Liver (tissue), 9 donors: Measurements from ENCODE around the gene MICU1. TPM values are rescaled to one million over a fixed set of nuclear protein-coding genes. Genes with fewer than 3 reads are reported as not detected.
"Not testable (repeated sequence)": the region's sequence is repeated elsewhere in the genome, so short reads cannot be mapped to it uniquely, and the experiment has no call there.

Experiments used
- DNase-seq: peaks from one replicate; pipeline ENCODE4 v3.0.0-alpha.2; 2017; ENCODE audit warnings: low spot score
- H3K27ac ChIP-seq, 2 donors: one replicate each; pipeline ENCODE4 v1.7.0; 2013; ENCODE audit warnings: inconsistent platforms in 2 of 2, low read length in 2 of 2, control low read depth in 1 of 2, low read depth in 1 of 2, mild to moderate bottlenecking in 1 of 2
- H3K27me3 ChIP-seq, 4 donors: one replicate each; pipeline versions ENCODE4 v1.6.1 to v1.7.0; 2013; ENCODE audit warnings: low read length in 3 of 4, inconsistent platforms in 1 of 4, mild to moderate bottlenecking in 1 of 4, moderate library complexity in 1 of 4; ENCODE audit not compliant: control insufficient read depth in 4 of 4, insufficient read depth in 4 of 4
- H3K36me3 ChIP-seq, 4 donors: one replicate each; pipeline versions ENCODE4 v1.6.1 to v1.7.0; 2013; ENCODE audit warnings: low read length in 3 of 4, mild to moderate bottlenecking in 3 of 4, low read depth in 1 of 4, moderate library complexity in 1 of 4; ENCODE audit not compliant: control insufficient read depth in 4 of 4, insufficient read depth in 3 of 4
- H3K4me1 ChIP-seq, 4 donors: one replicate each; pipeline versions ENCODE4 v1.6.1 to v1.7.0; 2013; ENCODE audit warnings: low read length in 3 of 4, mild to moderate bottlenecking in 3 of 4, moderate library complexity in 1 of 4; ENCODE audit not compliant: control insufficient read depth in 4 of 4, insufficient read depth in 4 of 4
- H3K4me3 ChIP-seq, 3 donors: one replicate each; pipeline versions ENCODE4 v1.6.1 to v1.7.0; 2013; ENCODE audit warnings: low read length in 3 of 3, control low read depth in 1 of 3, low read depth in 1 of 3, mild to moderate bottlenecking in 1 of 3
- H3K9ac ChIP-seq, 2 donors: one replicate each; pipeline ENCODE4 v1.7.0; 2013; ENCODE audit warnings: low read length in 2 of 2, mild to moderate bottlenecking in 2 of 2, moderate library complexity in 2 of 2, control low read depth in 1 of 2, low read depth in 1 of 2
- H3K9me3 ChIP-seq, 4 donors: one replicate each; pipeline versions ENCODE4 v1.6.1 to v1.7.0; 2013; ENCODE audit warnings: low read length in 3 of 4; ENCODE audit not compliant: control insufficient read depth in 4 of 4
- CTCF ChIP-seq: fragments of 150-350 bp; IDR thresholded peaks from 2 replicates; pipeline ENCODE4 v1.5.1; 2017; ENCODE audit warnings: improper control_type of control experiment, low read depth, low read length; ENCODE audit not compliant: missing input control
- EGR1 ChIP-seq, 2 donors: IDR thresholded peaks; 2 replicates each; pipeline ENCODE4 v1.6.1; 2016 to 2018; ENCODE audit warnings: antibody characterized with exemption in 2 of 2, low read depth in 2 of 2
- FOXA1 ChIP-seq: IDR thresholded peaks from 2 replicates; pipeline ENCODE4 v1.6.1; 2016; ENCODE audit warnings: antibody characterized with exemption
- FOXA2 ChIP-seq: IDR thresholded peaks from 2 replicates; pipeline ENCODE4 v1.6.1; 2016; ENCODE audit warnings: antibody characterized with exemption
- HNF4A ChIP-seq, 2 donors: conservative IDR thresholded peaks; 2 replicates each; pipeline ENCODE4 v1.6.1; 2016; ENCODE audit warnings: antibody characterized with exemption in 2 of 2, mild to moderate bottlenecking in 2 of 2
- NR2F2 ChIP-seq: IDR thresholded peaks from 2 replicates; pipeline ENCODE4 v1.6.1; 2016; ENCODE audit warnings: antibody characterized with exemption
- RAD21 ChIP-seq, 2 donors: IDR thresholded peaks; 2 replicates each; pipeline ENCODE4 v1.6.1; 2016; ENCODE audit warnings: antibody characterized with exemption in 2 of 2, mild to moderate bottlenecking in 2 of 2
- RXRA ChIP-seq, 2 donors: IDR thresholded peaks; 2 replicates each; pipeline ENCODE4 v1.6.1; 2017 to 2018; ENCODE audit warnings: antibody characterized with exemption in 2 of 2, mild to moderate bottlenecking in 1 of 2
- SP1 ChIP-seq: IDR thresholded peaks from 2 replicates; pipeline ENCODE4 v1.6.1; 2018; ENCODE audit warnings: antibody characterized with exemption, mild to moderate bottlenecking
- TAF1 ChIP-seq: conservative IDR thresholded peaks from 2 replicates; pipeline ENCODE4 v1.6.1; 2016; ENCODE audit warnings: antibody characterized with exemption, mild to moderate bottlenecking
- WGBS: extraction: QIAGEN DNeasy Blood & Tissue Kit; methylation state at CpG from one replicate; pipeline ENCODE4 v1.1.7; 2013; 5-methylcytosine and 5-hydroxymethylcytosine counted together
- polyA plus RNA-seq, 2 donors: library from polyadenylated mRNA; stranded (reverse) in 1 of 2; unstranded in 1 of 2; fragments of 200-250 nt in 1 of 2; fragments of >200 nt in 1 of 2; fragmentation: Nextera tagmentation in 1 of 2; extraction: Ambion mirVana in 1 of 2; gene quantifications; one replicate each; pipeline versions ENCODE4 v1.2.1 to v1.2.3, GENCODE V29; 2013 to 2015
- total RNA-seq, 2 donors: library from RNA; depleted of rRNA; stranded (reverse); fragments of >200 nt; gene quantifications; one replicate each; pipeline ENCODE4 v1.2.3, GENCODE V29; 2014
- TF ChIP-seq, protein P1 (sequence below): IDR thresholded peaks from 2 replicates; pipeline ENCODE4 v1.6.1; 2016; ENCODE audit warnings: antibody characterized with exemption
- TF ChIP-seq, protein P2 (sequence below): IDR thresholded peaks from 2 replicates; pipeline ENCODE4 v1.6.1; 2016; ENCODE audit warnings: antibody characterized with exemption
- donor health status: healthy.
- donor health status: healthy.
- donor health status: healthy.
- donor health status: healthy.
- donor health status: healthy.

MICU1 gene
- total and polyA plus RNA-seq, 4 donors: 26.4 to 47.4 (median 32.1) TPM

GRCh38 chr10:72325243-72326175 lies 300.4 kb downstream of the MICU1 start:
- H3K9me3 ChIP-seq, H3K36me3 ChIP-seq, H3K9ac ChIP-seq, H3K4me3 ChIP-seq, DNase-seq, H3K27me3 ChIP-seq: not testable (repeated sequence)
- peak; percentile 26 for TF ChIP-seq SP1
- peak; percentile 75 for TF ChIP-seq NR2F2
- peak in 1 of 2 donors; percentile 41 for TF ChIP-seq RAD21 (IDR thresholded peaks at IDR 0.05)
- peak; percentile 21 to 32 for TF ChIP-seq RXRA (IDR thresholded peaks at IDR 0.05)
- peaks cover 19 to 42% (median 29%) of the 10 kb centered on the region in 4 donors for H3K4me1 ChIP-seq
- H3K27ac ChIP-seq: peak overlapping the region; percentile 39
- WGBS: 78% methylated on average over 49 of the region's 49 CpGs

- H3K9ac ChIP-seq: no peak overlapping the region
- H3K4me3 ChIP-seq: no peak overlapping the region
- H3K9me3 ChIP-seq: no peaks in the 10 kb centered on the region
- H3K27me3 ChIP-seq: no peaks in the 10 kb centered on the region
- H3K4me1 ChIP-seq: peaks cover 15 to 37% (median 25%) of the 10 kb centered on the region in 4 donors
- WGBS: 84% methylated on average over 12 of the region's 12 CpGs
- DNase-seq: no peak
- no peaks in the 10 kb centered on the region for H3K36me3 ChIP-seq
- no peak overlapping the region for H3K27ac ChIP-seq
- TF ChIP-seq EGR1 (IDR thresholded peaks at IDR 0.05; ENCODE audit: low read depth in 2 of 2) (no peak), RAD21 (IDR thresholded peaks at IDR 0.05) (no peak), RXRA (IDR thresholded peaks at IDR 0.05) (no peak), HNF4A (conservative IDR thresholded peaks at IDR 0.05) (no peak), FOXA2 (no peak), TAF1 (no peak), FOXA1 (no peak), CTCF (no peak)
- TF ChIP-seq, protein P1, sequence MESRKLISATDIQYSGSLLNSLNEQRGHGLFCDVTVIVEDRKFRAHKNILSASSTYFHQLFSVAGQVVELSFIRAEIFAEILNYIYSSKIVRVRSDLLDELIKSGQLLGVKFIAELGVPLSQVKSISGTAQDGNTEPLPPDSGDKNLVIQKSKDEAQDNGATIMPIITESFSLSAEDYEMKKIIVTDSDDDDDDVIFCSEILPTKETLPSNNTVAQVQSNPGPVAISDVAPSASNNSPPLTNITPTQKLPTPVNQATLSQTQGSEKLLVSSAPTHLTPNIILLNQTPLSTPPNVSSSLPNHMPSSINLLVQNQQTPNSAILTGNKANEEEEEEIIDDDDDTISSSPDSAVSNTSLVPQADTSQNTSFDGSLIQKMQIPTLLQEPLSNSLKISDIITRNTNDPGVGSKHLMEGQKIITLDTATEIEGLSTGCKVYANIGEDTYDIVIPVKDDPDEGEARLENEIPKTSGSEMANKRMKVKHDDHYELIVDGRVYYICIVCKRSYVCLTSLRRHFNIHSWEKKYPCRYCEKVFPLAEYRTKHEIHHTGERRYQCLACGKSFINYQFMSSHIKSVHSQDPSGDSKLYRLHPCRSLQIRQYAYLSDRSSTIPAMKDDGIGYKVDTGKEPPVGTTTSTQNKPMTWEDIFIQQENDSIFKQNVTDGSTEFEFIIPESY: no peak
Observed at GRCh38 chr10:72323771-72324191, 302.1 kb downstream of the MICU1 start.

DNA sequence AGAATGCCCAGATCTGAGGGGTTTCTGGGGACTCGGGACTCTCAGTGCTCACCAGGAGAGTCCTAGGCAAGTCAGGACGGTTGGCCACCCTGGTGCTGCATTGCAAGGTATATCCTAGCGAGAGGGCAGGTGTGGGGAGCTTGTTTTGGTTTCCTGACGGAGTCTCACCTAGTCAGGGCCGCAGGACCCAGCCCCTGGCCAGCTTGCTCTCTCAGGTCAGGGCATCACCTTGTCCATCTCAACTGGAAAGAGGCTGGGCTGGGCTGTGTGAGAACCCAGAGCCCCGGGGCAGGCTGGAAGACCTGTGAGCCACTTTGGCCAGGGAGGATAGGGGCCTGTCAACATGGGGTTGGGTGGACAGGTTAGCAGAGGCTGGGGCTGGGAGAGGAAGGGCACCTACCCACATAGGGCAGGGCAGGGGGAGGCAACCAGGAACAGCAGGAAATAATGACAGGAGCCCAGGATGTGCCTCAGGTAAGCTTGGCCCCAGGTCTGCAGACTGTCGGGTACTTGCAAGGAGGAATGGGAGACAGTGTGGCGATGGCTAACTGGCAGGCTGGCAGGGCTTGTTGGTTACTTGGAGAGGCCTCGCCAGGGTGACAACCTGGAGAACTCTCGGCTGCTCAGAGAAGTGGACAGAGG lies 302.6 kb downstream of the MICU1 start:
- no peak for DNase-seq
- H3K36me3 ChIP-seq: no peaks in the 10 kb centered on the region
- H3K27ac ChIP-seq: no peak overlapping the region
- no peak for TF ChIP-seq CTCF
- TF ChIP-seq, protein P2, sequence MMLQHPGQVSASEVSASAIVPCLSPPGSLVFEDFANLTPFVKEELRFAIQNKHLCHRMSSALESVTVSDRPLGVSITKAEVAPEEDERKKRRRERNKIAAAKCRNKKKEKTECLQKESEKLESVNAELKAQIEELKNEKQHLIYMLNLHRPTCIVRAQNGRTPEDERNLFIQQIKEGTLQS: no peak
- no peak for TF ChIP-seq TAF1
- no peak for TF ChIP-seq HNF4A (conservative IDR thresholded peaks at IDR 0.05)
- TF ChIP-seq NR2F2: no peak
- H3K4me3 ChIP-seq: no peak overlapping the region
- no peaks in the 10 kb centered on the region for H3K27me3 ChIP-seq
- H3K9ac ChIP-seq: no peak overlapping the region
- 94% methylated on average over 10 of the region's 10 CpGs for WGBS
- H3K4me1 ChIP-seq: peaks cover 16 to 37% (median 25%) of the 10 kb centered on the region in 4 donors
- no peaks in the 10 kb centered on the region for H3K9me3 ChIP-seq
